Esophagus muscularis mucosa (tissue), 4 donors: Measurements from ENCODE around the gene ADAMTS9. TPM values are rescaled to one million over a fixed set of nuclear protein-coding genes. Genes with fewer than 3 reads are reported as not detected.

Experiments
- DNase-seq: peaks from one replicate; pipeline ENCODE4 v3.0.0-alpha.2; 2017; ENCODE audit errors: extremely low spot score
- H3K27ac ChIP-seq, 4 donors: fragments of 200-600 bp; sonication (generic); replicated peaks in 1 of 4; 1 replicate in 3 of 4; 2 replicates in 1 of 4; pipeline ENCODE4 v1.5.1; 2016 to 2019; ENCODE audit warnings: mild to moderate bottlenecking in 1 of 4
- H3K27me3 ChIP-seq, 4 donors: fragments of 200-600 bp; sonication (generic); one replicate each; pipeline versions ENCODE4 v1.5.1 to v1.6.0; 2016 to 2019
- H3K36me3 ChIP-seq, 4 donors: fragments of 200-600 bp; sonication (generic); one replicate each; pipeline ENCODE4 v1.5.1; 2016 to 2019
- H3K4me1 ChIP-seq, 4 donors: fragments of 200-600 bp; sonication (generic); one replicate each; pipeline ENCODE4 v1.5.1; 2016 to 2019
- H3K4me3 ChIP-seq, 4 donors: fragments of 200-600 bp; sonication (generic); 1 replicate in 2 of 4; 2 replicates in 2 of 4; pipeline ENCODE4 v1.5.1; 2016 to 2019; ENCODE audit warnings: mild to moderate bottlenecking in 4 of 4, moderate library complexity in 1 of 4
- H3K9me3 ChIP-seq, 4 donors: fragments of 200-600 bp; sonication (generic); 1 replicate in 3 of 4; 2 replicates in 1 of 4; pipeline ENCODE4 v1.5.1; 2016 to 2019
- EP300 ChIP-seq: sonication (generic); formaldehyde crosslinking; IDR thresholded peaks from one replicate; pipeline ENCODE4 v1.6.1; 2017; ENCODE audit warnings: antibody characterized with exemption
- POLR2A ChIP-seq: fragments of 450-650 bp; IDR thresholded peaks from one replicate; pipeline ENCODE4 v1.6.1; 2017; ENCODE audit warnings: antibody characterized with exemption, moderate library complexity, mild to moderate bottlenecking, low read depth
- POLR2AphosphoS5 ChIP-seq, 2 donors: sonication (generic); formaldehyde crosslinking; IDR thresholded peaks; one replicate each; pipeline ENCODE4 v1.6.1; 2017; ENCODE audit warnings: antibody characterized with exemption in 2 of 2
- WGBS: methylation state at CpG from one replicate; pipeline ENCODE4 v1.1.5; 2018; 5-methylcytosine and 5-hydroxymethylcytosine counted together
- intact Hi-C: fragments of 100-400 bp; cut with DNase I; formaldehyde crosslinking; loops from one replicate; pipeline ENCODE4 v1.15.1; 2023
- total RNA-seq, 4 donors: library from RNA; depleted of rRNA; stranded (reverse); fragments of >200 nt; gene quantifications; one replicate each; pipeline versions ENCODE4 v1.1.0 to v1.2.1, GENCODE V29; 2016
- TF ChIP-seq, protein P1 (sequence below), 3 experiments: fragments of 200-600 bp in 2 of 3; fragments of 450-650 bp in 1 of 3; sonication (generic) in 2 of 3; IDR thresholded peaks; one replicate each; pipeline ENCODE4 v1.5.1; 2017 to 2019; ENCODE audit warnings: antibody characterized with exemption in 3 of 3, mild to moderate bottlenecking in 2 of 3, moderate library complexity in 1 of 3

The ADAMTS9 gene
- total RNA-seq, 4 donors from 2014 or later = 45.3 to 142 (median 56.6) TPM

DNA sequence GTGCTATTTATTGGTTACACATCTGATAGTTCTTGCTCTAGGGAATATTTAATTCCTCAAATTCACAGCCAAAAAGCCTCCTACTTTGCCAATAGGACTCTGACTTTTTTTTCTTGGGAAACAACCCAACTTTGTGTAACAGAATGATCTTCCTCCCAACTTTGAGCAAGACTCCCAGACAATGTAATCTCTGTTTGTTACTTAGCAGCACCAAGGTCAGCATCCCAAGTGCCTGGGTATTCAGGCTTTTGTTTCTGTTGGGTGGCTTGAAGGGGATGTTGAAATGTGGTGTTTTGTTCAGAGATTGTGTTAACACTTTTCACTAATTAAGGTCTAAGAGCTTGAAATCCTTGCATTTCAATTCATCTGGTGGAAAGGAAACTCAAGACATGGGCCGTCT, 115.8 kb downstream of the ADAMTS9 start:
- Histone ChIP-seq H3K4me1 (peaks cover 0 to 38% (median 18%) of the 10 kb centered on the region in 4 donors), H3K4me3 (no peak overlapping the region), H3K27me3 (no peaks in the 10 kb centered on the region), H3K9me3 (no peaks in the 10 kb centered on the region), H3K27ac (peak overlapping the region; percentile 11 to 38 (median 24)), H3K36me3 (peaks cover 0 to 69% (median 0%) of the 10 kb centered on the region in 4 donors)
- intact Hi-C loops = no loop called here
- no peak for DNase-seq
- TF ChIP-seq POLR2A (no peak), POLR2AphosphoS5 (IDR thresholded peaks at IDR 0.05) (no peak), EP300 (no peak)
- TF ChIP-seq, protein P1, sequence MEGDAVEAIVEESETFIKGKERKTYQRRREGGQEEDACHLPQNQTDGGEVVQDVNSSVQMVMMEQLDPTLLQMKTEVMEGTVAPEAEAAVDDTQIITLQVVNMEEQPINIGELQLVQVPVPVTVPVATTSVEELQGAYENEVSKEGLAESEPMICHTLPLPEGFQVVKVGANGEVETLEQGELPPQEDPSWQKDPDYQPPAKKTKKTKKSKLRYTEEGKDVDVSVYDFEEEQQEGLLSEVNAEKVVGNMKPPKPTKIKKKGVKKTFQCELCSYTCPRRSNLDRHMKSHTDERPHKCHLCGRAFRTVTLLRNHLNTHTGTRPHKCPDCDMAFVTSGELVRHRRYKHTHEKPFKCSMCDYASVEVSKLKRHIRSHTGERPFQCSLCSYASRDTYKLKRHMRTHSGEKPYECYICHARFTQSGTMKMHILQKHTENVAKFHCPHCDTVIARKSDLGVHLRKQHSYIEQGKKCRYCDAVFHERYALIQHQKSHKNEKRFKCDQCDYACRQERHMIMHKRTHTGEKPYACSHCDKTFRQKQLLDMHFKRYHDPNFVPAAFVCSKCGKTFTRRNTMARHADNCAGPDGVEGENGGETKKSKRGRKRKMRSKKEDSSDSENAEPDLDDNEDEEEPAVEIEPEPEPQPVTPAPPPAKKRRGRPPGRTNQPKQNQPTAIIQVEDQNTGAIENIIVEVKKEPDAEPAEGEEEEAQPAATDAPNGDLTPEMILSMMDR (IDR thresholded peaks at IDR 0.05) = no peak
- 93% methylated on average over 1 of the region's 1 CpG for WGBS

DNA sequence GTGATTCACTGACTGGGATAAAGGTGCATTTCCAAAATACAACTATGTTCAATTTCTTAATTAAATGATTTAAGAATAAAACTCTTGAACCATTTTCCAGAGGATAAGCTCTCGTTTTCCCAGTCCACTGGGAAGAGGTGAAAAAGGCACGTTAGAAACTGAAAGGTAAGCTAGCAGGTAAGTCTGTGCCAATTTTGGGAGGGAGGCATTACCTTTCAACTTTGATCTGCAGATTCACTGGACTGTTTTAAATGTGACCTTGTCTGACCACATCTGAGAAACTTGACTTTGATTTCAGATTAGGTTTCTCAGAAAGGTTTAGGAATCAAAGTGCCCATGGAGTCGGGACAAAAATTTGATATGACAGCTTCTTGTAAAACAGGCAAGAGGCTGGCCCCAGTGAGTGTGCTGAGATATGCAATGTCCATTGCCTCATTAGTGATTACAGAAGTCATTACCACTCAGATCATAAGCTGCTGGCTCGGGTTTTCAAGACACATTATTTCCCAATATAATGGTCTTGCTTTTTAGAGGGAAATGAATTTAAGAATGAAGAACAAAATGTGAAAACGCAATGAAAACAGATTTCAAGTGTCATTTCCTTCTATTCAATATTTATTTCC, 118.8 kb downstream of the ADAMTS9 start:
- Histone ChIP-seq H3K9me3 (no peaks in the 10 kb centered on the region), H3K4me1 (peaks cover 0 to 51% (median 27%) of the 10 kb centered on the region in 4 donors), H3K27ac (no peak overlapping the region), H3K27me3 (no peaks in the 10 kb centered on the region), H3K36me3 (peaks cover 0 to 63% (median 0%) of the 10 kb centered on the region in 4 donors), H3K4me3 (no peak overlapping the region)
- WGBS = 85% methylated on average over 5 of the region's 5 CpGs
- intact Hi-C loops = no loop called here
- no peak for DNase-seq
- TF ChIP-seq EP300 = no peak
- no peak for TF ChIP-seq POLR2A
- TF ChIP-seq, protein P1 (IDR thresholded peaks at IDR 0.05) = no peak
- TF ChIP-seq POLR2AphosphoS5 (IDR thresholded peaks at IDR 0.05) = no peak

DNA sequence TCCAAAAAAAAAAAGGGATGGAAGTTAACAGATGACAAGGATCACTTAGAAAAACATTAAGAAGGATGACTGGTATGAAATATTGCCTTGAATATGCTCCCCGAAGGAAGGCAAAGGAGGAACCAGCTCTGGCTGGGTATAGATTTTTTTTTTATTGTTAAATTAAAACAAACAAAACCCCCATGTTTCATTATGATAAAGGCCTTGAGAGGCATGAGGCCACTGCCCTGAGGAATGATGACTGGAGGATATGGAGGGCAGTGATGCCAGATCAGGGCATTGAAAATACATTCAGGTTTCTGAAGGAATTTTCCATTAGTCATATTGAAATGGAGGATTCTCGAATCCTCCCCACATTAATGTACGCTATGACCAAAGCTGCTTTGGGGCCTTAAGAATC, 120.9 kb downstream of the ADAMTS9 start:
- Histone ChIP-seq H3K36me3 (peaks cover 0 to 48% (median 0%) of the 10 kb centered on the region in 4 donors), H3K4me3 (no peak overlapping the region), H3K9me3 (no peaks in the 10 kb centered on the region), H3K4me1 (peaks cover 0 to 37% (median 19%) of the 10 kb centered on the region in 4 donors), H3K27me3 (no peaks in the 10 kb centered on the region), H3K27ac (peak overlapping the region in 1 of 4 donors; percentile 41)
- intact Hi-C loops = no loop called here
- WGBS = 74% methylated on average over 3 of the region's 3 CpGs
- TF ChIP-seq, protein P1 (IDR thresholded peaks at IDR 0.05) = no peak
- no peak for TF ChIP-seq POLR2A
- TF ChIP-seq EP300 = no peak
- no peak for TF ChIP-seq POLR2AphosphoS5 (IDR thresholded peaks at IDR 0.05)
- DNase-seq = no peak

DNA sequence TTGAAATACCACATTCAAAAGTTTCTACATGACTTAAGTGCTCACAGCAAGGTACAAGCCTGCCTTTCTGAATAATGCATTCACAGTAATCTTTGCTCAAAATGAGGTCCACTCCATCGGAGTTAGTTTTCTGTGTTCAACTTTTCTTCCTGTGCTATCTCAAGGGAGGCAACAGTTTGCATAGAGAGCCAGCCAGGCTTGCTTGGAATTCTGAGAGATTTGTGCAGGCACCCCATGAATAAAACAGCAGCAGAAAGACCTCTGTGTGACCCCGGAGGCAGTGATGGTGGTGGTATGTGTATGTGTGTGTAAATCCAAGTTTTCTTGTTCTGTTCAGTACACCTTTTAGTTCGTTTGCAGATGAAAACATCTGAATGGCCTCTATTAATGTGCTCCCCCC, 124.0 kb downstream of the ADAMTS9 start:
- WGBS = 29% methylated on average over 3 of the region's 3 CpGs
- intact Hi-C loops = no loop called here
- Histone ChIP-seq H3K4me1 (peaks cover 0 to 52% (median 36%) of the 10 kb centered on the region in 4 donors), H3K36me3 (peaks cover 0 to 69% (median 6%) of the 10 kb centered on the region in 4 donors), H3K9me3 (no peaks in the 10 kb centered on the region), H3K27ac (peak overlapping the region; percentile 9 to 84 (median 80)), H3K27me3 (no peaks in the 10 kb centered on the region), H3K4me3 (peak overlapping the region; percentile 45 to 60 (median 53))
- peak; percentile 50 for DNase-seq
- TF ChIP-seq, protein P1 (IDR thresholded peaks at IDR 0.05) = no peak

DNA sequence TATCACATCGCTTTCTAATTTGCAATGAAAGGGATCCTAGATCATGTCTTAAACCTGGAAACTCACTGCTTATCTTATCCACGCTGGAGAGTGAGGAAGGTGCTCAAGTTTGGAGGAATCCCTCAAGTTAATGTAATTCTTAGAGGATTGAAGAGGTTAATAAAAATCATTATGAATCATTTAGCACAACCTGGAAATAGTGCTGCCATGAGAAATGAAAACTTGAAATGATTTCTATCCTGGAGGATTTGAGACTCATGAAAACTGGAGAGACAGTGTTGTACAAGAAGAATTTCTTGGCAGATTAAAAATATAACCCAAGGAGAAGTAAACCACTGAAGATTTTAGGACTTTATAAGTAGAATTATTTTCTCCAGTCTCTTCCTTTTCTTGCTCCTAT, 125.9 kb downstream of the ADAMTS9 start:
- Histone ChIP-seq H3K4me1 (peaks cover 0 to 52% (median 32%) of the 10 kb centered on the region in 4 donors), H3K9me3 (no peaks in the 10 kb centered on the region), H3K36me3 (peaks cover 0 to 69% (median 12%) of the 10 kb centered on the region in 4 donors), H3K4me3 (peak overlapping the region; percentile 45 to 60 (median 53)), H3K27ac (peak overlapping the region; percentile 79 to 84 (median 82)), H3K27me3 (no peaks in the 10 kb centered on the region)
- 59% methylated on average over 2 of the region's 2 CpGs for WGBS
- TF ChIP-seq POLR2A (no peak), POLR2AphosphoS5 (IDR thresholded peaks at IDR 0.05) (no peak), EP300 (no peak)
- TF ChIP-seq, protein P1 (IDR thresholded peaks at IDR 0.05) = no peak
- no peak for DNase-seq
- intact Hi-C loops = no loop called here
